HG03135 (cell line): Measurements from ENCODE around the gene SYNPO.

Source experiments
- ATAC-seq: cut with Tn5 transposase; IDR thresholded peaks from one replicate; pipeline ENCODE4 v1.9.1; 2021; ENCODE audit warnings: mild to moderate bottlenecking, moderate library complexity; ENCODE audit not compliant: unreplicated experiment

SYNPO gene

GRCh38 chr5:150606476-150606875 is 34.0 kb upstream of the SYNPO start:
- no peak for ATAC-seq

GRCh38 chr5:150607105-150607504 is 33.4 kb upstream of the SYNPO start:
- no peak for ATAC-seq

GRCh38 chr5:150607991-150608390 is 32.5 kb upstream of the SYNPO start:
- ATAC-seq: no peak

- ATAC-seq: no peak
Observed at GRCh38 chr5:150608991-150609390, 31.5 kb upstream of the SYNPO start.

- no peak for ATAC-seq
Observed at GRCh38 chr5:150609843-150610584, 30.4 kb upstream of the SYNPO start.

GRCh38 chr5:150611026-150611425 is 29.4 kb upstream of the SYNPO start:
- ATAC-seq: no peak

- no peak for ATAC-seq
Observed at GRCh38 chr5:150612405-150612804, 28.1 kb upstream of the SYNPO start.

- no peak for ATAC-seq
Observed at GRCh38 chr5:150612905-150613670, 27.4 kb upstream of the SYNPO start.

GRCh38 chr5:150613991-150614660 is 26.3 kb upstream of the SYNPO start:
- ATAC-seq: no peak

- no peak for ATAC-seq
Observed at GRCh38 chr5:150614661-150615060, 25.8 kb upstream of the SYNPO start.

- no peak for ATAC-seq
Observed at GRCh38 chr5:150615141-150615699, 25.2 kb upstream of the SYNPO start.

- ATAC-seq: no peak
Observed at GRCh38 chr5:150616024-150616470, 24.4 kb upstream of the SYNPO start.

GRCh38 chr5:150616506-150616905 is 24.0 kb upstream of the SYNPO start:
- no peak for ATAC-seq

GRCh38 chr5:150618163-150618562 is 22.3 kb upstream of the SYNPO start:
- ATAC-seq: no peak

GRCh38 chr5:150618588-150619281 is 21.7 kb upstream of the SYNPO start:
- ATAC-seq: no peak

GRCh38 chr5:150619359-150620230 is 20.9 kb upstream of the SYNPO start:
- no peak for ATAC-seq

- no peak for ATAC-seq
Observed at GRCh38 chr5:150621301-150621700, 19.2 kb upstream of the SYNPO start.

- no peak for ATAC-seq
Observed at GRCh38 chr5:150622157-150622556, 18.3 kb upstream of the SYNPO start.

GRCh38 chr5:150623152-150623877 is 17.1 kb upstream of the SYNPO start:
- ATAC-seq: no peak
